Liver (tissue), 9 donors: Measurements from ENCODE around the gene STRA8. TPM values are rescaled to one million over a fixed set of nuclear protein-coding genes. Genes with fewer than 3 reads are reported as not detected.

Experiments
- DNase-seq: peaks from one replicate; pipeline ENCODE4 v3.0.0-alpha.2; 2017; ENCODE audit warnings: low spot score
- H3K27ac ChIP-seq, 2 donors: one replicate each; pipeline ENCODE4 v1.7.0; 2013; ENCODE audit warnings: inconsistent platforms in 2 of 2, low read length in 2 of 2, control low read depth in 1 of 2, low read depth in 1 of 2, mild to moderate bottlenecking in 1 of 2
- H3K27me3 ChIP-seq, 4 donors: one replicate each; pipeline versions ENCODE4 v1.6.1 to v1.7.0; 2013; ENCODE audit warnings: low read length in 3 of 4, inconsistent platforms in 1 of 4, mild to moderate bottlenecking in 1 of 4, moderate library complexity in 1 of 4; ENCODE audit not compliant: control insufficient read depth in 4 of 4, insufficient read depth in 4 of 4
- H3K36me3 ChIP-seq, 4 donors: one replicate each; pipeline versions ENCODE4 v1.6.1 to v1.7.0; 2013; ENCODE audit warnings: low read length in 3 of 4, mild to moderate bottlenecking in 3 of 4, low read depth in 1 of 4, moderate library complexity in 1 of 4; ENCODE audit not compliant: control insufficient read depth in 4 of 4, insufficient read depth in 3 of 4
- H3K4me1 ChIP-seq, 4 donors: one replicate each; pipeline versions ENCODE4 v1.6.1 to v1.7.0; 2013; ENCODE audit warnings: low read length in 3 of 4, mild to moderate bottlenecking in 3 of 4, moderate library complexity in 1 of 4; ENCODE audit not compliant: control insufficient read depth in 4 of 4, insufficient read depth in 4 of 4
- H3K4me3 ChIP-seq, 3 donors: one replicate each; pipeline versions ENCODE4 v1.6.1 to v1.7.0; 2013; ENCODE audit warnings: low read length in 3 of 3, control low read depth in 1 of 3, low read depth in 1 of 3, mild to moderate bottlenecking in 1 of 3
- H3K9ac ChIP-seq, 2 donors: one replicate each; pipeline ENCODE4 v1.7.0; 2013; ENCODE audit warnings: low read length in 2 of 2, mild to moderate bottlenecking in 2 of 2, moderate library complexity in 2 of 2, control low read depth in 1 of 2, low read depth in 1 of 2
- H3K9me3 ChIP-seq, 4 donors: one replicate each; pipeline versions ENCODE4 v1.6.1 to v1.7.0; 2013; ENCODE audit warnings: low read length in 3 of 4; ENCODE audit not compliant: control insufficient read depth in 4 of 4
- CTCF ChIP-seq: fragments of 150-350 bp; IDR thresholded peaks from 2 replicates; pipeline ENCODE4 v1.5.1; 2017; ENCODE audit warnings: improper control_type of control experiment, low read depth, low read length; ENCODE audit not compliant: missing input control
- EGR1 ChIP-seq, 2 donors: IDR thresholded peaks; 2 replicates each; pipeline ENCODE4 v1.6.1; 2016 to 2018; ENCODE audit warnings: antibody characterized with exemption in 2 of 2, low read depth in 2 of 2
- FOXA1 ChIP-seq: IDR thresholded peaks from 2 replicates; pipeline ENCODE4 v1.6.1; 2016; ENCODE audit warnings: antibody characterized with exemption
- FOXA2 ChIP-seq: IDR thresholded peaks from 2 replicates; pipeline ENCODE4 v1.6.1; 2016; ENCODE audit warnings: antibody characterized with exemption
- GABPA ChIP-seq, 2 donors: IDR thresholded peaks in 1 of 2; conservative IDR thresholded peaks in 1 of 2; 2 replicates each; pipeline ENCODE4 v1.6.1; 2016; ENCODE audit warnings: antibody characterized with exemption in 2 of 2, mild to moderate bottlenecking in 1 of 2, moderate library complexity in 1 of 2
- HNF4A ChIP-seq, 2 donors: conservative IDR thresholded peaks; 2 replicates each; pipeline ENCODE4 v1.6.1; 2016; ENCODE audit warnings: antibody characterized with exemption in 2 of 2, mild to moderate bottlenecking in 2 of 2
- HNF4G ChIP-seq: IDR thresholded peaks from 2 replicates; pipeline ENCODE4 v1.6.1; 2016; ENCODE audit warnings: antibody characterized with exemption
- JUND ChIP-seq, 2 donors: IDR thresholded peaks; 2 replicates each; pipeline ENCODE4 v1.6.1; 2016; ENCODE audit warnings: antibody characterized with exemption in 2 of 2
- MAX ChIP-seq: IDR thresholded peaks from 2 replicates; pipeline ENCODE4 v1.6.1; 2016; ENCODE audit warnings: antibody characterized with exemption
- NR2F2 ChIP-seq: IDR thresholded peaks from 2 replicates; pipeline ENCODE4 v1.6.1; 2016; ENCODE audit warnings: antibody characterized with exemption
- RAD21 ChIP-seq, 2 donors: IDR thresholded peaks; 2 replicates each; pipeline ENCODE4 v1.6.1; 2016; ENCODE audit warnings: antibody characterized with exemption in 2 of 2, mild to moderate bottlenecking in 2 of 2
- REST ChIP-seq: IDR thresholded peaks from 2 replicates; pipeline ENCODE4 v1.6.1; 2016; ENCODE audit warnings: antibody characterized with exemption, mild to moderate bottlenecking
- RXRA ChIP-seq, 2 donors: IDR thresholded peaks; 2 replicates each; pipeline ENCODE4 v1.6.1; 2017 to 2018; ENCODE audit warnings: antibody characterized with exemption in 2 of 2, mild to moderate bottlenecking in 1 of 2
- SP1 ChIP-seq: IDR thresholded peaks from 2 replicates; pipeline ENCODE4 v1.6.1; 2018; ENCODE audit warnings: antibody characterized with exemption, mild to moderate bottlenecking
- TAF1 ChIP-seq: conservative IDR thresholded peaks from 2 replicates; pipeline ENCODE4 v1.6.1; 2016; ENCODE audit warnings: antibody characterized with exemption, mild to moderate bottlenecking
- YY1 ChIP-seq: IDR thresholded peaks from 2 replicates; pipeline ENCODE4 v1.6.1; 2016; ENCODE audit warnings: antibody characterized with exemption, mild to moderate bottlenecking
- ZBTB33 ChIP-seq: IDR thresholded peaks from 2 replicates; pipeline ENCODE4 v1.6.1; 2016; ENCODE audit warnings: antibody characterized with exemption
- WGBS: extraction: QIAGEN DNeasy Blood & Tissue Kit; methylation state at CpG from one replicate; pipeline ENCODE4 v1.1.7; 2013; 5-methylcytosine and 5-hydroxymethylcytosine counted together
- polyA plus RNA-seq, 2 donors: library from polyadenylated mRNA; stranded (reverse) in 1 of 2; unstranded in 1 of 2; fragments of 200-250 nt in 1 of 2; fragments of >200 nt in 1 of 2; fragmentation: Nextera tagmentation in 1 of 2; extraction: Ambion mirVana in 1 of 2; gene quantifications; one replicate each; pipeline versions ENCODE4 v1.2.1 to v1.2.3, GENCODE V29; 2013 to 2015
- total RNA-seq, 2 donors: library from RNA; depleted of rRNA; stranded (reverse); fragments of >200 nt; gene quantifications; one replicate each; pipeline ENCODE4 v1.2.3, GENCODE V29; 2014
- donor health status: healthy.
- donor health status: healthy.
- donor health status: healthy.
- donor health status: healthy.
- donor health status: healthy.

Gene STRA8
- total and polyA plus RNA-seq, 4 donors: 0.14 TPM; not detected in 3

- Histone ChIP-seq H3K27ac (no peak overlapping the region), H3K9me3 (no peaks in the 10 kb centered on the region), H3K4me1 (peaks cover 0 to 4% (median 0%) of the 10 kb centered on the region in 4 donors), H3K9ac (no peak overlapping the region), H3K4me3 (no peak overlapping the region), H3K36me3 (no peaks in the 10 kb centered on the region), H3K27me3 (no peaks in the 10 kb centered on the region)
- 94% methylated on average over 4 of the region's 4 CpGs for WGBS
- no peak for DNase-seq
- TF ChIP-seq REST (no peak), GABPA (IDR thresholded peaks at IDR 0.05 in 1 of 2, conservative IDR thresholded peaks at IDR 0.05 in 1 of 2) (no peak), NR2F2 (no peak), EGR1 (IDR thresholded peaks at IDR 0.05; ENCODE audit: low read depth in 2 of 2) (no peak), CTCF (no peak)
These were observed 18.1 kb downstream of the STRA8 start for GRCh38 chr7:135251496-135252391.

GRCh38 chr7:135253851-135254771 is 20.5 kb downstream of the STRA8 start:
- Histone ChIP-seq H3K27me3 (no peaks in the 10 kb centered on the region), H3K9ac (no peak overlapping the region), H3K4me3 (no peak overlapping the region), H3K36me3 (no peaks in the 10 kb centered on the region), H3K4me1 (peaks cover 0 to 8% (median 2%) of the 10 kb centered on the region in 4 donors), H3K27ac (peak overlapping the region; percentile 9 to 22), H3K9me3 (no peaks in the 10 kb centered on the region)
- 62% methylated on average over 9 of the region's 9 CpGs for WGBS
- DNase-seq: no peak
- TF ChIP-seq JUND (IDR thresholded peaks at IDR 0.05) (no peak), YY1 (no peak), RXRA (IDR thresholded peaks at IDR 0.05) (no peak), MAX (no peak), SP1 (no peak), ZBTB33 (no peak), REST (no peak), RAD21 (IDR thresholded peaks at IDR 0.05) (no peak), FOXA1 (no peak), HNF4A (conservative IDR thresholded peaks at IDR 0.05) (no peak), HNF4G (no peak), TAF1 (no peak), FOXA2 (no peak)
